Endometrial microvascular endothelial cells (primary cell): ENCODE data around the gene GATA2. TPM values are rescaled to one million over a fixed set of nuclear protein-coding genes. Genes with fewer than 3 reads are reported as not detected.

Experiments
- in situ Hi-C: cut with HindIII; loops from 2 replicates; pipeline ENCODE4 v1.10.0; 2017; ENCODE audit warnings: low sequenced_read_pairs, low pct_unique_long_range_greater_than_20kb; ENCODE audit errors: inconsistent ontology term
- total RNA-seq: library from RNA; depleted of rRNA; stranded (reverse); fragments of >200 nt; gene quantifications from one replicate; pipeline ENCODE4 v1.2.3, GENCODE V29; 2015; ENCODE audit errors: inconsistent ontology term

Gene GATA2
- total RNA-seq, 1 donor from 2014 or later, result 66.8 TPM

- in situ Hi-C loops, result no loop called here
Measured at GRCh38 chr3:128464702-128465101, 28.3 kb downstream of the GATA2 start.

- in situ Hi-C loops, result no loop called here
Measured at GRCh38 chr3:128464188-128464587, 28.8 kb downstream of the GATA2 start.

DNA sequence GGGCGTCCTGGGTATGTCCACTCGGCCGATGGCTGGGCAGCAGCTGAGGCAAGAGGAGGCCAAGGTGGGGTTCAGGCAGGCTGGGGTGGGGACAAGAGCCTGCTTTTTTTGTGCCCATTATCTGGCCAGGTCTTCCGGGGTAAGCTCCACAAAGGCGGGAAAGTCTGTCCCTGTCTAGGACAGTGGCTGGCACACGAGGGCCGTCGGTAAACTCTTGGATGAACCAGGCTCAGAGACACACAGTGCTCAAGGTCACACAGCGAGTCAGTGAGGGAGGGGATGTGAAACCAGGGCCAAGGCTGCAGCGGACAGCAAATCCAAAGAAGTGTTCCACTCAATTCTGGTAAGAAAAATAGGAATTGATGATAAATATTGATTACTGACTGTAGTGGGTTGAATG is 29.2 kb downstream of the GATA2 start:
- in situ Hi-C loops, result no loop called here

DNA sequence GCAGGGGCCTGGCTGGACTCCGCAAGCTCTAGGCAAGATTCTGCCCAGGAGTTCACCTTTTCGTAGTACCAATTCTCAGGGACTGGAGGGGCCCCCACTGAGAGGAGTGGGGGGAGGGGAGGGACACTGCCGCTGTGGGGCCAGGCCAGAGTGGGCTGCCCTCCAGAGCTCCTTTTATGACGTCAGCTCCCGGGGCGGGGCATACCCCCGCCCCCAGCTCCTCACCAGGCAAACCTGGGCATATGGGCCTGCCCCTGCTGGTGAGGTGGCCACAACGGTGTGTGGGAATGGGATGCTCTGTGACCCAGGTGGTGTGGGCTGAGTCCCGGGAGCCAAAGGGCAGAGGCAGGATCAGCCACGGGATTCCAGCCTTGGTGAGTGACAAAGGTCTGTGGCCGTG is 29.6 kb downstream of the GATA2 start:
- in situ Hi-C loops, result no loop called here

- in situ Hi-C loops, result no loop called here
Measured at GRCh38 chr3:128462931-128463330, 30.1 kb downstream of the GATA2 start.

GRCh38 chr3:128462341-128462910 is 30.6 kb downstream of the GATA2 start:
- in situ Hi-C loops, result no loop called here

DNA sequence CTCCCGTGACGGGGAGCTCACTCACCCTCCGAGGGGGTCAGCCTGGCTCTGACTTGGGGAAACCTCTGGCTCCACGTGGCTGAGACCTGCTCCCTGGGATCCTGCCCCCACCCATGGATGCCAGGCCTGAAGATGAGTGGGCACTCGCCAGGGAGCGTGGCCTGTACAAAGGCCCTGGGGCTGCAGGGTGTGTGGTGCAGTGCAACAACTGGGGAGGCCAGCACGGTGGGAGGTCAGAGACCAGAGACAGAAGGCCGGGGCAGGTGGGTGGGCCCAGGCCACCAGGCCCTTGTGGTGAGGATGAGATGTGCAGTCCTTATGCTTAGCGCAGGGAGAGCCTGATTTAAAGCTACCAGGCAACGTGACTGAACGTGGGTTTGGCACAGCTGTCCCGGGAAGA is 31.3 kb downstream of the GATA2 start:
- in situ Hi-C loops, result no loop called here

GRCh38 chr3:128459461-128459820 is 33.6 kb downstream of the GATA2 start:
- in situ Hi-C loops, result no loop called here

DNA sequence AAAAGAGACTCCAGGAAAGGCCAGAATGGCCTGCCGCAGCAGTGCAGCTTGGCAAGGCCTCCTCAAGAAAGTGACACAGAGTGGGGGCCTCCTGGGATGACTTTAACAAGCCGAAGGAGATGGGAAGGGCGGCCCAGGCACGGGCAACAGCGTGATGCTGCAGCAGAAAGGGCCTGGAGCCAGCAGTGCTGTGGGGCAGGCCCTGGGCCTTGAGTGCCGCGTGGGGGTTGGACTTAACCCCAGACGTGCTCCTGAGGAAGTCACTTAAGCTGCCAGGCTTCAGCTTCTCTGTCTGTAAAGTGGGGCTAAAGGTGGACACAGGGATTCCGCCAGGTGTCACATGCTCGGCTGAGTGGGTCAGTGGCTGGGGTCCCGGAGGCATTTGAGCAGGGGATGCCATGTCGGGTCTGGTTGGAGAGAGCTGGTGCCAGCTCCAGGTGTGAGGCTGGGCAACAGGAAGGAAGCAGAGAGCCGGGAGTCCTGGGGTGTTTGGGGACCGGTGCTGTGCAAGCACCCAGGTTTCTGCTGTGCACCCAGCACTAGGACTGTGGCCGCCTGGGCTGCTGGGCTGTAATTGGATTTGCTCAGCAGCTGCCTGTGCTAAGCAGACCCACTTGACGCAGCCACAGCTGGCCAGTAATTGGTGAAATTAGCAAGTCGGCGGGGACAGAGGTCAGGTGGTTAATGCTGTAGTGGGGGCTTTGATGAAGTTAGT is 34.1 kb downstream of the GATA2 start:
- in situ Hi-C loops, result no loop called here

DNA sequence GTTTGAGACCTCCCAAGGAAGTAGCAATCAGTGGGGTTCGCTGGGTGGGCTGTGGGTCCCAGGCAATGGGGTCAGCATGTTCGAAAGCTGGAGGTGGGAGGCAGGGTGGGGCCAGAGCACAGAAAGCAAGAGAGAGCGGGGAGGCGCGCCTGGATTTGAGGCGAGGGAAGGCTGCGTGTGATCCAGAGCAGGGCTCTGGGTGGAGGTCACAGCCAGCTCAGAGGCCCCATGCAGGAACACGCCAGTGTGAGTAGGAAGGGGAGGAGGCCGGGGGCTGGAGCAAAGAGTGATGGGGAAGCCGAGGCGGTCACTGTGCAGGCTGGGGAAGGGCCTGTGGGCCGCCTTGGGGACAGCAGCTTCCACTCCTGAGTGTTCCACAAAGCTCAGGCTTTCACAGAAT is 35.1 kb downstream of the GATA2 start:
- in situ Hi-C loops, result no loop called here

DNA sequence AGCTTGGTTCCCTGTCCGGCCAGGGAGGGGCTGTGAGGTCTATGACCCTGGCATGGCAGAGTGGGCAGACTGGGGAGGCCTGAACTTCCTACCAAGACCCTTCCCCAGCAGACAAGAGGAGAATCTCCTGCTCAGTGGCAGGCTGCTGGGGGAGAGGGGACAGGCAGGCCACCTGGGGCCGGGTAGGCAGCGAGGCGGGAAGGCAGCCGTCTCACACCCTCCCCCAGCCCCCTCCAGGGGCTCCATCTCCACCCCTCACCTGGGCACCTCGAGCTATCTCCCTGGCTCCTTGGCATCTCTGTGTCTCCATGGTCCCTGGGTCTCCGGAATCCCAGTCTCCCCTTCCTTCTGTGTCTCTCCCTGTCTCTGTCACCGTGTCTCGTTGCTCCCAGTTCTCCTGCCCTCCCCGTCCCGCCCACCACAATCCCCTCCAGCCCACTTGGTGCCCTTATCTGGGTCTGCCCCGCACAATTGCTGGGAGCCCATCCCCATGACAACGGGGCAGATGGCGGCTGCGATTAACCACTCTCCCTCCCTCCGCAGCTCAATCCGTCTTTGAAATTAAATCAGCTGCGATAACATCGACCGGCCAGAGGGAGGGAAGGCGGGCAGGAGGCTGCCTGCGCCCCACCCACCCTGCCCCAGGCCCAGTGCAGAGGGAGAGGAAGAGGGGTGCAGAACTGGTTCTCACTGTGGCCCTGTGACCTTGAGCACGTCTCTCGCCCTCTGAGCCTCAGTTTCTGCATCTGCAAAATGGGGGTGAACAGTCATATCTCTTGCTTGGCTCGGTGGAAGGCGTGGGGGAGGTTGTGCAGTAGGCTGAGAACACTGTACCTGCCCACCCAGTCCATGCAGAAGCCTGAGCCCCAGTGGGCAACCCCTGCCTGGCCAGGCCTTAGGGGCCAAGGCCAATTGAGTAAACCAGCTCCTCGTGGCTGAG is 36.0 kb downstream of the GATA2 start:
- in situ Hi-C loops, result no loop called here

GRCh38 chr3:128455786-128456748 is 36.9 kb downstream of the GATA2 start:
- in situ Hi-C loops, result no loop called here

DNA sequence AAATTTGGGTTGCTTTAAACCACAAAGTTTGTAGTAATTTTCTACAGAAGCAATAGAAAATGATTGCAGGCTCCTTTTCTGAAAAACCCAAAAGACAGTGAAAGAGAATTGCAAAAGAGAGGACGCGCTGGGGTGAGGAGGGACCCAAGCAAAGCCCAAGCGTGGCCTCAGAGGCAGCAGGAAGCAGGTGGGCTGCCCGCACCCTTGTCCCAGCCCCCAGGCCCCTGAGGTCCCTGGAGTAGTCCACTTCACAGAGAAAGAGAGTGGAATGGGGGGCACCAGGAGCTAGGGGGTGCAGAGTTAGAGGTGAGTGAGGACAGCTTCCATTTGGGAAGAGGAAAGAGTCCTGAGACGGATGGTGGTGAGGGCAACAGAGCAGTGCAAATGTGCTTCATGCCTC is 37.9 kb downstream of the GATA2 start:
- in situ Hi-C loops, result no loop called here

- in situ Hi-C loops, result no loop called here
Measured at GRCh38 chr3:128454310-128454618, 38.7 kb downstream of the GATA2 start.

- in situ Hi-C loops, result no loop called here
Measured at GRCh38 chr3:128453501-128454309, 39.3 kb downstream of the GATA2 start.

DNA sequence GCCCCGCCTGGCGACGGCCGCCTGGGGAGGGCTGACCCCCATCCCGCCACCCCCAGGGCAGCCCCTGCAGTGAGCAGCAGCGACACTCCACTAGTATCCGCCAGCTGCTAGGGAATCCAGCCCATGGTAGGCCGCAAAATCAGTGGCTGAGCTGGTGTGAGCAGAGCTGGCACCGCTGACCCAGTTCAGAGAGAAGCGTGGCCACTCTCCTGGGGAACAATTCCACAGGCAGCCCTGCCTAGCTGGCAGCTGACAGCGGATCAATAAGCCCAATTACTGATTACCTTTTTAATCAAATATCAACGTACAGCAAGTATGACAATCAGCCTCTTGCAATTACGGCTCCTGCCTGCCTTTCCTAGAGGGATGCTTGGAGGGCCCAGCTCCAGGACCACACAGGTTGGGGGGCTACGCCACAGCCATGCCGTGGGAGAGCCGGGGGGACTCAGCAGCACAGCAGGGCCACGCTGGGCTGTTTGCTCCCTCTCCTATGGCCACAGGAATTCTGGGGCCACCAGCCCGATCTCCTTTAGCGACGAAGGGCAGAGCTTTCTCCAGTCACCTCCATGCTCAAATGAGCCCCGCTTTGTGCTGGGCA is 40.2 kb downstream of the GATA2 start:
- in situ Hi-C loops, result no loop called here

GRCh38 chr3:128452120-128452519 is 40.9 kb downstream of the GATA2 start:
- in situ Hi-C loops, result no loop called here

- in situ Hi-C loops, result no loop called here
Measured at GRCh38 chr3:128449111-128449638, 43.8 kb downstream of the GATA2 start.
